Erythroblast (primary cell): ENCODE data around the gene MINDY4.

Experiments used
- GATA1 ChIP-seq: IDR thresholded peaks from 2 replicates; pipeline ENCODE4 v1.6.1; 2011; ENCODE audit warnings: low read depth, mild to moderate bottlenecking, control low read depth, low read length, moderate library complexity
- POLR2A ChIP-seq: IDR thresholded peaks from 2 replicates; pipeline ENCODE4 v1.6.1; 2011; ENCODE audit warnings: mild to moderate bottlenecking, low read length

GRCh38 chr7:30831227-30831626 lies 60.0 kb downstream of the MINDY4 start:
- TF ChIP-seq POLR2A = no peak
- TF ChIP-seq GATA1 = no peak
